Skeletal muscle satellite cell (primary cell): ENCODE data around the gene NHSL2.

Experiments
- H3K27me3 ChIP-seq: 2 replicates; pipeline ENCODE4 v1.7.0; 2013; ENCODE audit warnings: low read length; ENCODE audit not compliant: control insufficient read depth, insufficient read depth
- H3K36me3 ChIP-seq: 2 replicates; pipeline ENCODE4 v1.7.0; 2013; ENCODE audit warnings: mild to moderate bottlenecking, control low read depth, low read length; ENCODE audit not compliant: insufficient read depth
- H3K4me1 ChIP-seq: 2 replicates; pipeline ENCODE4 v1.7.0; 2013; ENCODE audit warnings: low read length; ENCODE audit not compliant: control insufficient read depth, insufficient read depth
- H3K4me2 ChIP-seq: 2 replicates; pipeline ENCODE4 v1.7.0; 2013; ENCODE audit warnings: mild to moderate bottlenecking, low read length
- H3K4me3 ChIP-seq: 2 replicates; pipeline ENCODE4 v1.7.0; 2013; ENCODE audit warnings: low read length
- H3K9ac ChIP-seq: 2 replicates; pipeline ENCODE4 v1.7.0; 2013; ENCODE audit warnings: mild to moderate bottlenecking, low read depth, low read length, moderate library complexity
- H3K9me3 ChIP-seq: replicated peaks from 2 replicates; pipeline ENCODE4 v1.7.0; 2013; ENCODE audit warnings: mild to moderate bottlenecking, control low read depth, low read length

Gene NHSL2

GRCh38 chrX:72084114-72084513 is 173.5 kb downstream of the NHSL2 start:
- no peak overlapping the region for H3K4me2 ChIP-seq
- no peaks in the 10 kb centered on the region for H3K36me3 ChIP-seq
- no peaks in the 10 kb centered on the region for H3K9me3 ChIP-seq
- H3K27me3 ChIP-seq, result peaks cover 65% of the 10 kb centered on the region
- H3K4me1 ChIP-seq, result no peaks in the 10 kb centered on the region
- H3K9ac ChIP-seq, result no peak overlapping the region
- no peak overlapping the region for H3K4me3 ChIP-seq

DNA sequence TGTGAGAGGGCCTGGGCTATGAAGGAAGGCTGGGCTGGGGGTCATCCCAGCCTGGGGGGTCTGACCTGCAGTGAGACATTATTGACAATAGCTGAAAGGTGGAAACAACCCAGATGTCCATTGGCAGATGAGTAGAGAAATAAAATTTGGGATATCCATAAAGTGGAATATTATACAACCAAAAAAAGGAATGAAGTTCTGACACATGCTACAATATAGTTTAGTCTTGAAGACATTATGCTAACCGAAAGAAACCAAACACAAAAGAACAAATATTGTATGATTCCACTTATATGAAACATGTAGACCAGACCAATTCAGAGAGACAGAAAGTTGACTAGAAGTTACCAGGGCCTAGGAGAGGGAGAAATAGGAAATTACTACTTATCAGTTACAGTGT is 176.3 kb downstream of the NHSL2 start:
- Histone ChIP-seq H3K4me1 (no peaks in the 10 kb centered on the region), H3K9ac (no peak overlapping the region), H3K4me3 (no peak overlapping the region)

DNA sequence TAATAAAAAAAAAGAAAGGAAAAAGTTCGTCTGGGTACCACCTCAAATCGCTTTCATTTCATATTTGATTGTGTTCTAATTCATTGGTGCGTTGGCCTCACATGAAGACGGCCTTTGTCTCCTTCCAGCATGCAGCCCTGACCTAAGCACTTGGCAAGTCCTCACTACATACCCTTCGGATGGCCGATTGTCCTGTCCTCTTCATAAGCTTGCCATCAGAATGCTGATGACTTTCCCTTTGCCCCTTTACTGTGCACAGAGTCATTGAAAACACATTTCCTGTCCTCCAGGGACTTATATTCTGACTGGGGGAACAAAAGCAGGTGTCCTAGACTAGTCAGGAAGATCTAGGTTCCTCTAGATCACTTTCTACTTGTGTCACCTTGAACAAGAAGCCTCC is 178.1 kb downstream of the NHSL2 start:
- Histone ChIP-seq H3K4me3 (no peak overlapping the region), H3K4me1 (no peaks in the 10 kb centered on the region), H3K36me3 (no peaks in the 10 kb centered on the region), H3K4me2 (no peak overlapping the region), H3K9ac (no peak overlapping the region), H3K9me3 (no peaks in the 10 kb centered on the region), H3K27me3 (peaks cover 62% of the 10 kb centered on the region)

More for the DNA sequence above, 176.3 kb downstream of the NHSL2 start:
- no peaks in the 10 kb centered on the region for H3K36me3 ChIP-seq
- H3K27me3 ChIP-seq, result peaks cover 63% of the 10 kb centered on the region
- no peaks in the 10 kb centered on the region for H3K9me3 ChIP-seq
- H3K4me2 ChIP-seq, result no peak overlapping the region

- H3K4me1 ChIP-seq, result no peaks in the 10 kb centered on the region
- H3K27me3 ChIP-seq, result peaks cover 61% of the 10 kb centered on the region
- H3K36me3 ChIP-seq, result no peaks in the 10 kb centered on the region
- H3K4me2 ChIP-seq, result no peak overlapping the region
- H3K4me3 ChIP-seq, result no peak overlapping the region
- H3K9ac ChIP-seq, result no peak overlapping the region
- H3K9me3 ChIP-seq, result no peaks in the 10 kb centered on the region
These were observed 178.6 kb downstream of the NHSL2 start for GRCh38 chrX:72089254-72089653.

- H3K36me3 ChIP-seq, result no peaks in the 10 kb centered on the region
- H3K4me3 ChIP-seq, result no peak overlapping the region
- peaks cover 64% of the 10 kb centered on the region for H3K27me3 ChIP-seq
- H3K9ac ChIP-seq, result no peak overlapping the region
- no peak overlapping the region for H3K4me2 ChIP-seq
- H3K9me3 ChIP-seq, result no peaks in the 10 kb centered on the region
- no peaks in the 10 kb centered on the region for H3K4me1 ChIP-seq
These were observed 184.2 kb downstream of the NHSL2 start for GRCh38 chrX:72094894-72095293.

DNA sequence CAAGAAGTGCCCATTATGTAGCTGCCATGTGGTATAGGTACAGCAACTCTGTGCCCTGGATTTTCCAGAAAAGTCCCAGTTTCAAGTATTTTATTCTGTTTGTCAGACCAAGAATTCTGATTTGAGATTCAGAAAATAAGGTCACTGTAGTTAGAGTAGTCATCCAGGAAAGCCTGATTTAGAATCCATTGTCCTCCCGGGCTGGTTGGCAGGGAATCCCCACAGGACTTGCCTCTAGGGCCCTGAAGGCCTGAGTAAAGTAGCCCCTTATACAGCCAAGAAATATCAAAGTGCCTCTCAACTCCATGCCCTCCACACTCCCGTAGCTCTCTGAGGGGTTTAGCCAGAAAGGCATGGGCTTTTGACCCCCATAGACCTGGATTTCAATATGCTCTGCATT is 184.7 kb downstream of the NHSL2 start:
- peaks cover 69% of the 10 kb centered on the region for H3K27me3 ChIP-seq
- H3K4me1 ChIP-seq, result no peaks in the 10 kb centered on the region
- H3K4me3 ChIP-seq, result no peak overlapping the region
- H3K9ac ChIP-seq, result no peak overlapping the region
- no peaks in the 10 kb centered on the region for H3K9me3 ChIP-seq
- no peaks in the 10 kb centered on the region for H3K36me3 ChIP-seq
- H3K4me2 ChIP-seq, result no peak overlapping the region

- H3K4me1 ChIP-seq, result no peaks in the 10 kb centered on the region
- H3K27me3 ChIP-seq, result peaks cover 71% of the 10 kb centered on the region
- no peak overlapping the region for H3K4me2 ChIP-seq
- H3K36me3 ChIP-seq, result no peaks in the 10 kb centered on the region
- H3K9me3 ChIP-seq, result no peaks in the 10 kb centered on the region
- no peak overlapping the region for H3K9ac ChIP-seq
- H3K4me3 ChIP-seq, result no peak overlapping the region
These were observed 186.5 kb downstream of the NHSL2 start for GRCh38 chrX:72097098-72097497.

- Histone ChIP-seq H3K9me3 (no peaks in the 10 kb centered on the region), H3K36me3 (no peaks in the 10 kb centered on the region), H3K4me1 (no peaks in the 10 kb centered on the region), H3K9ac (no peak overlapping the region), H3K4me3 (no peak overlapping the region), H3K27me3 (peaks cover 75% of the 10 kb centered on the region), H3K4me2 (no peak overlapping the region)
These were observed 189.6 kb downstream of the NHSL2 start for GRCh38 chrX:72100051-72100755.

DNA sequence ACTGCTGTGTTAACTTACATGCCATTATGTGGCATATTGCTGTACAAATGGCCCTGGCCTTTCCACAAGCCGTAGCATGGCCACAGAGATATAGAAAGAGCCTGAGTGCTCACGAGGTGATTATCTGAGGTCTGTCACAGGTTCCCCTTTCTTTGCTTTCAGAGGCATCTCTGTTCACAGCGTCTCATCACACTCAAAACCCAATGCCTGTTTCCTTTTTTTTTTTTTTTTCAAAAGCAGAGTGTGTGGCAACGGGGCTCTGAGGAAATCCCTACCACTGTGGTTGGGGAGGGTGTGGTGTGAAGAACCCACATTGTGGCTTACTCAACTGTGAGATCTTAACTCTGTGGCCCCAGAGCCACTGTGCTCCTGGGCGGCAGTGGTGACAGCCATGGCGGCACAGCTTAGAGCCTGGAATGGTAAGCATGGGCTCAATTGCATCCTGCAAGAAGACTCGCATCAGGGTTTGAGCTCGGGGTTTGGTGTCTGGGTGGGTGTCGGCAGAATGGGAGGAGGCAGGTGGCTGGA is 190.2 kb downstream of the NHSL2 start:
- no peaks in the 10 kb centered on the region for H3K36me3 ChIP-seq
- H3K9ac ChIP-seq, result no peak overlapping the region
- peaks cover 71% of the 10 kb centered on the region for H3K27me3 ChIP-seq
- no peak overlapping the region for H3K4me2 ChIP-seq
- H3K4me1 ChIP-seq, result no peaks in the 10 kb centered on the region
- no peaks in the 10 kb centered on the region for H3K9me3 ChIP-seq
- no peak overlapping the region for H3K4me3 ChIP-seq

- H3K27me3 ChIP-seq, result peaks cover 66% of the 10 kb centered on the region
- no peak overlapping the region for H3K4me3 ChIP-seq
- H3K36me3 ChIP-seq, result no peaks in the 10 kb centered on the region
- H3K4me2 ChIP-seq, result no peak overlapping the region
- H3K9ac ChIP-seq, result no peak overlapping the region
- no peaks in the 10 kb centered on the region for H3K9me3 ChIP-seq
- no peaks in the 10 kb centered on the region for H3K4me1 ChIP-seq
These were observed 191.0 kb downstream of the NHSL2 start for GRCh38 chrX:72101597-72102037.

GRCh38 chrX:72102126-72102525 is 191.5 kb downstream of the NHSL2 start:
- Histone ChIP-seq H3K9ac (no peak overlapping the region), H3K9me3 (no peaks in the 10 kb centered on the region), H3K4me1 (no peaks in the 10 kb centered on the region), H3K36me3 (no peaks in the 10 kb centered on the region), H3K4me3 (no peak overlapping the region), H3K4me2 (no peak overlapping the region), H3K27me3 (peaks cover 64% of the 10 kb centered on the region)

GRCh38 chrX:72102760-72103159 is 192.1 kb downstream of the NHSL2 start:
- H3K4me2 ChIP-seq, result no peak overlapping the region
- no peaks in the 10 kb centered on the region for H3K9me3 ChIP-seq
- H3K4me3 ChIP-seq, result no peak overlapping the region
- peaks cover 60% of the 10 kb centered on the region for H3K27me3 ChIP-seq
- no peaks in the 10 kb centered on the region for H3K4me1 ChIP-seq
- H3K9ac ChIP-seq, result no peak overlapping the region
- no peaks in the 10 kb centered on the region for H3K36me3 ChIP-seq
